ENCODE results near the gene DLEC1. TPM values are rescaled to one million over a fixed set of nuclear protein-coding genes. Genes with fewer than 3 reads are reported as not detected.

DLEC1 gene
- total and polyA plus RNA-seq, 2 experiments from 2014 or later, result 0.31 to 0.66 TPM

DNA sequence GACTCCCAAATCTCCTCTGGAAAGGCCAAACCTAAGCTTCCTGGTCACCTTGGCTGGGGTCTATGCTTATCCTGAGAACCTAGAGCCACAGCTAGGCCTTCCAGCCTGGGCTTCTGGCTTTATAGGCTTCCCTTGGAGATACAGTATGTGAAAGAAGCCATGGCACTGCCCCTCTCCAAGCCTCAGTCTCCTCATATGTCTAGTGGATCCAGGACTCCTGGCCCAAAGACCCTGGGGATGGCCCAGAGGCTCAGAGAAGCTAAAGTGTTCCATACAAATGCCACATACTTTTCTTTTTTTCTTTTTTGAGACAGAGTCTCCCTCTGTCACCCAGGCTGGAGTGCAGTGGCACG lies 89.3 kb downstream of the DLEC1 start (continued):
- TF ChIP-seq, protein P1, sequence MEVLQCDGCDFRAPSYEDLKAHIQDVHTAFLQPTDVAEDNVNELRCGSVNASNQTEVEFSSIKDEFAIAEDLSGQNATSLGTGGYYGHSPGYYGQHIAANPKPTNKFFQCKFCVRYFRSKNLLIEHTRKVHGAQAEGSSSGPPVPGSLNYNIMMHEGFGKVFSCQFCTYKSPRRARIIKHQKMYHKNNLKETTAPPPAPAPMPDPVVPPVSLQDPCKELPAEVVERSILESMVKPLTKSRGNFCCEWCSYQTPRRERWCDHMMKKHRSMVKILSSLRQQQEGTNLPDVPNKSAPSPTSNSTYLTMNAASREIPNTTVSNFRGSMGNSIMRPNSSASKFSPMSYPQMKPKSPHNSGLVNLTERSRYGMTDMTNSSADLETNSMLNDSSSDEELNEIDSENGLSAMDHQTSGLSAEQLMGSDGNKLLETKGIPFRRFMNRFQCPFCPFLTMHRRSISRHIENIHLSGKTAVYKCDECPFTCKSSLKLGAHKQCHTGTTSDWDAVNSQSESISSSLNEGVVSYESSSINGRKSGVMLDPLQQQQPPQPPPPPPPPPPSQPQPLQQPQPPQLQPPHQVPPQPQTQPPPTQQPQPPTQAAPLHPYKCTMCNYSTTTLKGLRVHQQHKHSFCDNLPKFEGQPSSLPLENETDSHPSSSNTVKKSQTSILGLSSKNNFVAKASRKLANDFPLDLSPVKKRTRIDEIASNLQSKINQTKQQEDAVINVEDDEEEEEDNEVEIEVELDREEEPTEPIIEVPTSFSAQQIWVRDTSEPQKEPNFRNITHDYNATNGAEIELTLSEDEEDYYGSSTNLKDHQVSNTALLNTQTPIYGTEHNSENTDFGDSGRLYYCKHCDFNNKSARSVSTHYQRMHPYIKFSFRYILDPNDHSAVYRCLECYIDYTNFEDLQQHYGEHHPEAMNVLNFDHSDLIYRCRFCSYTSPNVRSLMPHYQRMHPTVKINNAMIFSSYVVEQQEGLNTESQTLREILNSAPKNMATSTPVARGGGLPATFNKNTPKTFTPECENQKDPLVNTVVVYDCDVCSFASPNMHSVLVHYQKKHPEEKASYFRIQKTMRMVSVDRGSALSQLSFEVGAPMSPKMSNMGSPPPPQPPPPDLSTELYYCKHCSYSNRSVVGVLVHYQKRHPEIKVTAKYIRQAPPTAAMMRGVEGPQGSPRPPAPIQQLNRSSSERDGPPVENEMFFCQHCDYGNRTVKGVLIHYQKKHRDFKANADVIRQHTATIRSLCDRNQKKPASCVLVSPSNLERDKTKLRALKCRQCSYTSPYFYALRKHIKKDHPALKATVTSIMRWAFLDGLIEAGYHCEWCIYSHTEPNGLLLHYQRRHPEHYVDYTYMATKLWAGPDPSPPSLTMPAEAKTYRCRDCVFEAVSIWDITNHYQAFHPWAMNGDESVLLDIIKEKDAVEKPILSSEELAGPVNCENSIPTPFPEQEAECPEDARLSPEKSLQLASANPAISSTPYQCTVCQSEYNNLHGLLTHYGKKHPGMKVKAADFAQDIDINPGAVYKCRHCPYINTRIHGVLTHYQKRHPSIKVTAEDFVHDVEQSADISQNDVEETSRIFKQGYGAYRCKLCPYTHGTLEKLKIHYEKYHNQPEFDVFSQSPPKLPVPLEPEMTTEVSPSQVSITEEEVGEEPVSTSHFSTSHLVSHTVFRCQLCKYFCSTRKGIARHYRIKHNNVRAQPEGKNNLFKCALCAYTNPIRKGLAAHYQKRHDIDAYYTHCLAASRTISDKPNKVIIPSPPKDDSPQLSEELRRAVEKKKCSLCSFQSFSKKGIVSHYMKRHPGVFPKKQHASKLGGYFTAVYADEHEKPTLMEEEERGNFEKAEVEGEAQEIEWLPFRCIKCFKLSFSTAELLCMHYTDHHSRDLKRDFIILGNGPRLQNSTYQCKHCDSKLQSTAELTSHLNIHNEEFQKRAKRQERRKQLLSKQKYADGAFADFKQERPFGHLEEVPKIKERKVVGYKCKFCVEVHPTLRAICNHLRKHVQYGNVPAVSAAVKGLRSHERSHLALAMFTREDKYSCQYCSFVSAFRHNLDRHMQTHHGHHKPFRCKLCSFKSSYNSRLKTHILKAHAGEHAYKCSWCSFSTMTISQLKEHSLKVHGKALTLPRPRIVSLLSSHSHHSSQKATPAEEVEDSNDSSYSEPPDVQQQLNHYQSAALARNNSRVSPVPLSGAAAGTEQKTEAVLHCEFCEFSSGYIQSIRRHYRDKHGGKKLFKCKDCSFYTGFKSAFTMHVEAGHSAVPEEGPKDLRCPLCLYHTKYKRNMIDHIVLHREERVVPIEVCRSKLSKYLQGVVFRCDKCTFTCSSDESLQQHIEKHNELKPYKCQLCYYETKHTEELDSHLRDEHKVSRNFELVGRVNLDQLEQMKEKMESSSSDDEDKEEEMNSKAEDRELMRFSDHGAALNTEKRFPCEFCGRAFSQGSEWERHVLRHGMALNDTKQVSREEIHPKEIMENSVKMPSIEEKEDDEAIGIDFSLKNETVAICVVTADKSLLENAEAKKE (CRISPR knock-in tag; IDR thresholded peaks at IDR 0.05), result no peak
- TF ChIP-seq, protein P2, sequence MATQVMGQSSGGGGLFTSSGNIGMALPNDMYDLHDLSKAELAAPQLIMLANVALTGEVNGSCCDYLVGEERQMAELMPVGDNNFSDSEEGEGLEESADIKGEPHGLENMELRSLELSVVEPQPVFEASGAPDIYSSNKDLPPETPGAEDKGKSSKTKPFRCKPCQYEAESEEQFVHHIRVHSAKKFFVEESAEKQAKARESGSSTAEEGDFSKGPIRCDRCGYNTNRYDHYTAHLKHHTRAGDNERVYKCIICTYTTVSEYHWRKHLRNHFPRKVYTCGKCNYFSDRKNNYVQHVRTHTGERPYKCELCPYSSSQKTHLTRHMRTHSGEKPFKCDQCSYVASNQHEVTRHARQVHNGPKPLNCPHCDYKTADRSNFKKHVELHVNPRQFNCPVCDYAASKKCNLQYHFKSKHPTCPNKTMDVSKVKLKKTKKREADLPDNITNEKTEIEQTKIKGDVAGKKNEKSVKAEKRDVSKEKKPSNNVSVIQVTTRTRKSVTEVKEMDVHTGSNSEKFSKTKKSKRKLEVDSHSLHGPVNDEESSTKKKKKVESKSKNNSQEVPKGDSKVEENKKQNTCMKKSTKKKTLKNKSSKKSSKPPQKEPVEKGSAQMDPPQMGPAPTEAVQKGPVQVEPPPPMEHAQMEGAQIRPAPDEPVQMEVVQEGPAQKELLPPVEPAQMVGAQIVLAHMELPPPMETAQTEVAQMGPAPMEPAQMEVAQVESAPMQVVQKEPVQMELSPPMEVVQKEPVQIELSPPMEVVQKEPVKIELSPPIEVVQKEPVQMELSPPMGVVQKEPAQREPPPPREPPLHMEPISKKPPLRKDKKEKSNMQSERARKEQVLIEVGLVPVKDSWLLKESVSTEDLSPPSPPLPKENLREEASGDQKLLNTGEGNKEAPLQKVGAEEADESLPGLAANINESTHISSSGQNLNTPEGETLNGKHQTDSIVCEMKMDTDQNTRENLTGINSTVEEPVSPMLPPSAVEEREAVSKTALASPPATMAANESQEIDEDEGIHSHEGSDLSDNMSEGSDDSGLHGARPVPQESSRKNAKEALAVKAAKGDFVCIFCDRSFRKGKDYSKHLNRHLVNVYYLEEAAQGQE (IDR thresholded peaks at IDR 0.05; ENCODE audit: unreplicated experiment), result no peak
- TF ChIP-seq STAT1 (IDR thresholded peaks at IDR 0.05; ENCODE audit: unreplicated experiment) (no peak), POLR2AphosphoS5 (IDR thresholded peaks at IDR 0.05; ENCODE audit: low read depth) (no peak)

DNA sequence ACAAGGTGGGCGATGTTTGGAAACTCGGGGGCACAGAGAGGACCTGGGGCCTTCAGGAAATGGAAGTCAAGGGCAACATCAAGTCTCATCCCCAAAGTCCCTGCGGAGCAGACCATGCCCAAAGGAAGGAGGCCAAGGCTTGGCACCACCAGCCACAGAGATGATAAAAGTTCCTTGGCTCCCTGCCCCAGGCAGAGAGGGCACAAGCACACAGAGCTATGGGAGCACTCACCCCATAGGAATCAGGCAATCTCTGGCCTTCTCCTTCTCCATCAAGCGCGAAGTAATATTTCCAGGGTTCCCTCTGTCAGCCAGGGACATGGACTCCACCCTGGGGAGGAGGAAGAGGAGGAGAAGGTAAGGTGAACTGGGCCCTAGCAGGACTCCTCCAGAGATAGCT lies 90.0 kb downstream of the DLEC1 start:
- peaks cover 4% of the 10 kb centered on the region for H3K27me3 Mint-ChIP-seq (ENCODE audit: insufficient read depth, low read depth, poor library complexity)
- H3K9me2 ChIP-seq (ENCODE audit: insufficient read depth), result no peaks in the 10 kb centered on the region

More for the DNA sequence above, 90.0 kb downstream of the DLEC1 start:
- TF ChIP-seq NANOG (IDR thresholded peaks at IDR 0.05; ENCODE audit: borderline replicate concordance), result no peak
- TF ChIP-seq, protein P1 (CRISPR knock-in tag; IDR thresholded peaks at IDR 0.05), result no peak
- no peaks in the 10 kb centered on the region; the same call in 2 of the 3 replicates for H3K4me1 Mint-ChIP-seq
- Histone ChIP-seq H3K4me3 (no peak overlapping the region), H3F3A (replicated peaks; ENCODE audit: low read depth) (0 out of 2 replicates have a peak, but pooled peaks cover 3% of the 10 kb centered on the region), H3K27ac (ENCODE audit: low read depth) (no peak overlapping the region), H3K27me3 (ENCODE audit: insufficient read depth) (no peaks in the 10 kb centered on the region), H3K4me1 (ENCODE audit: insufficient read depth) (no peaks in the 10 kb centered on the region), H3K79me2 (replicated peaks; ENCODE audit: insufficient read depth) (no peaks in the 10 kb centered on the region), H2AFZ (no peak overlapping the region), H3K4me2 (no peak overlapping the region), H3K36me3 (ENCODE audit: insufficient read depth) (peaks cover 33% of the 10 kb centered on the region), H4K20me1 (replicated peaks; ENCODE audit: insufficient read depth) (peaks cover 13% of the 10 kb centered on the region; the same call in 1 of the 2 replicates)
- no peaks in the 10 kb centered on the region for H3K9me3 Mint-ChIP-seq
- no peak overlapping the region for H3K27ac Mint-ChIP-seq
- no peak overlapping the region for H3K4me3 Mint-ChIP-seq
- ATAC-seq (no peak), DNase-seq (ENCODE audit: low spot score) (no peak)
- peaks cover 70% of the 10 kb centered on the region for H3K36me3 Mint-ChIP-seq (ENCODE audit: low read depth)

All from GM23338 (cell line).